ENCODE measurements around the gene CHD6.

CHD6 gene

DNA sequence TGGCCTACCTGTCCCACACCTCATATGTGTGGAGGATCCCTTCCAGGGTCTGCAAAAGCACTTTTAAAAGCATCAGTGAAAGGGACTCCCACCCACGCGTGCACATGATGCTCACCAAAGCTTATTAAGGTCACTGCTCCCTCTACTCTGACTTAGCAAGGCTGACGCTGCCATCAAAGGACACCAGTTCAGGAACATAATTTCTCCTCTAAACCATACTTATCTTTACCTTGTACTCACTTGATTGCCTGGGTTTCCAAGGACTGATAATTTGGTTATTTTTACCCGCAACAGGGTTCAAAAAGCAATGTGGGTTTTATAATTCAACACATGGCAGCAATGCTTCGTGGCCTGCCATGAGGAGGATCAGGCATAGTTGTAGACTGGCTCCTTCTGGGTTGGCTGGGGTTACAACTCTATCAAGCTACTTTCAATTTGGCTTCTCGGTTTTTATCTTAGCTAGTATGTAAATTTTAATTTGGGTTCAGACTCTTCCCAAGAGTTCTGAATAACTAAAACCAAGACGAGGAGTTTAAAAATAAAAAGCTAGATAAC, 199.4 kb downstream of the CHD6 start:
- Mint-ChIP-seq H3K27me3 (no peaks in the 10 kb centered on the region), H3K4me3 (no peak overlapping the region), H3K4me1 (ENCODE audit: low read depth) (no peaks in the 10 kb centered on the region), H3K36me3 (ENCODE audit: low read depth) (peaks cover 53% of the 10 kb centered on the region), H3K9me3 (no peaks in the 10 kb centered on the region), H3K27ac (no peak overlapping the region)

DNA sequence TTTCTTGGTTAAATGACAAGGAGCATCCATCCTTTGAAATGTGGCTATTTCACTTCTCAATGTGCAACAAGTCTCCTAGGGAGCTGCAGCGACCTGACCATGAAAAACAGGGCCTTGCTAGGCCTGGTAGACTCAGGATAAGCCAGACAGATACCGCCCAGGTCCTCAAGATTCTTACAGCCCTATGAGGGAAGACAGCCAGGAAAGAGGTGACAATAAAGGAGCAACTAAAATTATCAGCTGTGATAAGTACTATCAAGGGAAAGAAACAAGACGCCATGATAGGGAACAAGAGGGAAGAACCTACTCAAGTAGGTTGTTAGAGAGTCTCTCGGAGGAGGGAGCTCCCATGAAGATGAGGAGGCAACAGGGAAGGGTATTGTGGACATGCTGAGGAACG, 200.1 kb downstream of the CHD6 start:
- Mint-ChIP-seq H3K36me3 (ENCODE audit: low read depth) (peaks cover 53% of the 10 kb centered on the region), H3K27ac (no peak overlapping the region), H3K9me3 (no peaks in the 10 kb centered on the region), H3K27me3 (no peaks in the 10 kb centered on the region), H3K4me3 (no peak overlapping the region), H3K4me1 (ENCODE audit: low read depth) (no peaks in the 10 kb centered on the region)

DNA sequence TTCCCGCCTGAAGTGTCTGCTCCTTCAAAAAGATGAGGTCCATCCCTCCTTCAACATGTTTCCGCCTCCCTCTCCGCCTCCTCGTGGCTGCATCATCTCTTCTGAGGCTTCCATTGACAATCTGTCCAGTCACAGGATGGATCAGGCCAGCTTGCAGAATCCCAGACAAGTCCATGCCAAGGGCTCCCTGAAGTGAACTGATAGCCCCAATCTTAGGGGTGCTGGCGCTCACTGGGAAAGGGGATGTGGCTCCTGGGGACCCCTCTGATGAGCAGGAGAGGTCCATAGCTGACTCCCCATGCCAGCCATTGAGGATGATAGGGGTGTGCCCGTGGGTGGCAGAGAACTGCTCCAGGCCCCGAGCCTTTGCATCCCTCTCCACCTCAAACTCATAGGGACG, 203.0 kb downstream of the CHD6 start:
- Mint-ChIP-seq H3K27me3 (no peaks in the 10 kb centered on the region), H3K4me1 (ENCODE audit: low read depth) (no peaks in the 10 kb centered on the region), H3K4me3 (no peak overlapping the region), H3K9me3 (no peaks in the 10 kb centered on the region), H3K27ac (no peak overlapping the region), H3K36me3 (ENCODE audit: low read depth) (peaks cover 41% of the 10 kb centered on the region)

DNA sequence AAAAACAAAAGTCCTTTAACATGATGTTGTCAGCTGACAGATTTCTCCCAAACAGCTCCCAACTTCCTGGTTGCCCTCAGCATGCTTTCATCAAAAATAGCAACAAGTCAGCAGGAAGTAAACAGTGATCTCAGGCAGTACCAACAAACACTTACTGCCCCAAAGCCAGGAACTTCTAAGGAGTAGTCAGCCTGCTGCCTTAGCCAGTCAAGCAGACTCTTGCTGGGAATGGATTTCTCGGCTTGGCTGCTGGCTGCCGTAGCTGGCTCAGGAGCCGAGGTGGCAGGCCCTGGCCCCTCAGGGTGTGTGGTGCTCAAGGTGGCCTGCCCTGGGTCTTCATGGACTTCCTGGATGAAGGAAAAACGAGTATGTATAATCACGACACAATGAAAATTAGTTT, 205.0 kb downstream of the CHD6 start:
- Mint-ChIP-seq H3K27me3 (no peaks in the 10 kb centered on the region), H3K36me3 (ENCODE audit: low read depth) (peaks cover 43% of the 10 kb centered on the region), H3K4me3 (no peak overlapping the region), H3K4me1 (ENCODE audit: low read depth) (peaks cover 14% of the 10 kb centered on the region), H3K9me3 (no peaks in the 10 kb centered on the region), H3K27ac (no peak overlapping the region)

DNA sequence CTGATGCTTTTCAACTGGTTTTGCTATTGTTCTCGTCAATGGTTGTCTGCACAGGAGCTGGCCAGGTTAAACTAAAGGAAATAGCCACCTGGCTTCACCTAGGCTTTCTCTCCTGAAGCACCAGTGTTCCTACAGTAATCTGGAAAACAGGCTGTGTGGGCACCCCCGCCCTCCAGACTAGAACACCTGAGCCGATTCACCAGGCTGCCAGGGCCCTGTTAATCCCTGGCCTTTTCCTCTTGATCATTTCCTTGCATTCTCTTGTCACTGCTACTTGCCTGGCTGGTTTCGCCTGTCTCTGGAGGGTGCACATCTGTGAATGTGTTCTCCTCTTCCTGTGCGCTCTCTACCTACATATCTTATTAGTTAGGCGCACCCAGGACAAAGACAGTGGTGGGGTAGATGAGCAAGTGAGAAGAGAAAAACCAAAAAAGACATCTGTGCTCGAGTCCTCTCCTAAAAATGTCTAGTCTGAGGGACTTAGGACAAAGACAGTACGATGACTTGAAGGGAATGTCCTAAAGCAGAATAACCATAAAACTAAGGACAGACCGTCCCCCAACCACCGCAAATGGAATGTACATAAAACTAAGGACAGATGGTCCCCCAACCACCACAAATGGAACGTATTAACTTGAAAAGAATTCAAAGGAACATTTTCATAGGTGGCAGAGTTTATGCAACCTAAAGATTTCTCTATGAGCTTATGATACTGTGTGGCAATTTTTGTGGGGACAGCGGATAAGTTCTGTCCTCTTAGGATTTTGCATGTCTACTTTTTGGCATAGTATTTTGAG, 205.7 kb downstream of the CHD6 start:
- H3K27ac Mint-ChIP-seq, result no peak overlapping the region
- H3K36me3 Mint-ChIP-seq (ENCODE audit: low read depth), result peaks cover 41% of the 10 kb centered on the region
- H3K4me3 Mint-ChIP-seq, result no peak overlapping the region

DNA sequence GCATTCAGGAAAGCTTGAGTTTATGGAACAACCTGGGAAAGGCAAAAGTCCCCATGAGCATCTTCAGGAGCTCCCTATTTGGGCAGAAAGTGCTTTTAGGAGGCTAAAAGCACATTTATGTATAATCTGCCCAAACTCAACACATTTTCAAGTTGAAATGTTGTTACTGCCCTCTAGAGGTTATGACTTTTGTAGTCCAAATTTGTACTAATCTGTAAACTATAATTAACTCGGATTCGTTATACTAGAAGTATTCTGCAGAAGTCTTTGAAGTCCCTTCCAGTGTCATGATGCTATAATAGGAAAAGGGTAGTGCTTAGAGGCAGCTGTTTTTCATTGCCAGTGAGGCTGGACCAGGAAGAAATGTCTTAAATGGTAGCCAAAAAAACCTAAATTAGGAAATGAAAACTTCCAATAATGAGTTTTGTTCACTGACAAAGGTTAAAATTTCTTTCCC, 206.8 kb downstream of the CHD6 start:
- H3K4me3 Mint-ChIP-seq, result no peak overlapping the region
- no peak overlapping the region for H3K27ac Mint-ChIP-seq
- no peaks in the 10 kb centered on the region for H3K9me3 Mint-ChIP-seq
- H3K27me3 Mint-ChIP-seq, result no peaks in the 10 kb centered on the region
- peaks cover 15% of the 10 kb centered on the region for H3K4me1 Mint-ChIP-seq (ENCODE audit: low read depth)
- H3K36me3 Mint-ChIP-seq (ENCODE audit: low read depth), result peaks cover 47% of the 10 kb centered on the region

More for the DNA sequence above, 205.7 kb downstream of the CHD6 start:
- H3K4me1 Mint-ChIP-seq (ENCODE audit: low read depth), result peaks cover 15% of the 10 kb centered on the region
- H3K9me3 Mint-ChIP-seq, result no peaks in the 10 kb centered on the region
- no peaks in the 10 kb centered on the region for H3K27me3 Mint-ChIP-seq

DNA sequence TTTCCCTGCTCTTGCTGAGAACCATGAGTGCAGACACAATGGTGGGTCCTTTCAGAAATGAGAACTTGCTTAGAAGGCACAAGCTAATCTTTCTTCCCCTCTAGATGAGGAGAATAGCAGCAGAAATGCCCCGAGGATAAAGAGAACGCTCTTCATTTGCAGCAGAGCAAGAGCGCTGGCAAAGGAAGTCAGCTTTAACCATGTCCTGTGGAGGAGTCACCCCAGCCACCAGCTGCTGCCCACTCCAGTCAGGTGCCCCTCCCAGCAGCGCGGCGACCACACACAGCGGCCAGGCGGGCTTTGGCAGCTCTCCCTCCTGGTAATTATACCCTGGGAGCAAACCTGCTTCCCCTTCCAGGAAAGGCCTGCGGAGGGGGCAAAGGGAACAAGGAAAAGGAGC, 209.2 kb downstream of the CHD6 start:
- H3K27me3 Mint-ChIP-seq, result no peaks in the 10 kb centered on the region
- no peak overlapping the region for H3K27ac Mint-ChIP-seq
- H3K36me3 Mint-ChIP-seq (ENCODE audit: low read depth), result peaks cover 55% of the 10 kb centered on the region
- H3K4me1 Mint-ChIP-seq (ENCODE audit: low read depth), result peaks cover 15% of the 10 kb centered on the region
- no peaks in the 10 kb centered on the region for H3K9me3 Mint-ChIP-seq
- H3K4me3 Mint-ChIP-seq, result no peak overlapping the region

DNA sequence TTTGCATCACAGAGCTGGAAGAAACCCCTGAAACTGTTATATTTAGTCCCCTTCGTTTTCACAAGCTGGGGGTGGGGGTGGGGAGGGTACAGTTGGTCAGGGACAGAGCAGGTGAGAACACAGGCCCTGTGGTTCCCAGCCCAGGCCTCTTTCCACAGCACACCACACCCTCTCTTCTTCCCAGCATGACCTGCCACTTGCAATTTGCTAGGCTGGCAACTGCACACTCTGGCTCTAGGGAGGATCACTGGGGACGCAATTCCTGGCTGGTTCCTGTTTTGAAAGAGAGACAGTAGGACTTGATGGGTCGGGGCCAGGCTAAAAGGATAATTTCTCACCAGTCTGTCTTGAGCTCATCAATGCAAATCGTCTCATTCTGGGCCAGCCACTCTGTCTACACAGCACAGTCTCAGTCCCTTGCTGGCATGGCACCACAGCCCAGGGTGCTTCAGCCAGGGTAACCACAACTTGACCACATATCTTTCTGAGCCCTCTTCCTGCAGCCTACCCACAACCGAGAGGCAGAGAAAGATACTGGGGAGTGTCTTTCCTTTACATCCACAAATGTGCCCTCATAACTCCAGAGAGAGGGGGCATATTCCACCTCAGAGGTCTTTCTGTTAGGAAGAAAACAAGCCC, 209.9 kb downstream of the CHD6 start:
- no peaks in the 10 kb centered on the region for H3K27me3 Mint-ChIP-seq
- H3K9me3 Mint-ChIP-seq, result no peaks in the 10 kb centered on the region
- H3K4me3 Mint-ChIP-seq, result no peak overlapping the region
- H3K27ac Mint-ChIP-seq, result no peak overlapping the region
- H3K36me3 Mint-ChIP-seq (ENCODE audit: low read depth), result peaks cover 49% of the 10 kb centered on the region
- peaks cover 15% of the 10 kb centered on the region for H3K4me1 Mint-ChIP-seq (ENCODE audit: low read depth)

DNA sequence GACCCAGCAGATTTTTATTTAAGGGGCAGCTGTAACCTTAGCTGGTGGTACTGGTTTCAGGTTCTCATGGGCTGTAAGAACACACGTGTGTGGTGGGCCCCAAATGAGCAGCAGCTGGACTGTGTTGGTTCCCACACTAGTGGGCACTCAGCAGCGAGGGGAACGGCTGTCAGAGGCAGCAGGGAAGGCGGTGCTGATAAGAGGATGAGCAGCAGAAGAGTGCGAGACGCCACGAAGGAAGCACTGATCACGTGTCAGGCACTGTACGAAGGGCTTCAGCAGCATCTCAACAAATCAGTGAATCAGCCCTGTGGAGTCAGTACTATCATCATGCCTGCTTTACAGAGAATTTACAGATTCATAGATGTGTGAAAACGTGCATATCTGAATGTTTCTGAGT, 210.6 kb downstream of the CHD6 start:
- Mint-ChIP-seq H3K27me3 (no peaks in the 10 kb centered on the region), H3K27ac (no peak overlapping the region), H3K9me3 (no peaks in the 10 kb centered on the region), H3K4me3 (no peak overlapping the region), H3K4me1 (ENCODE audit: low read depth) (peaks cover 15% of the 10 kb centered on the region), H3K36me3 (ENCODE audit: low read depth) (peaks cover 42% of the 10 kb centered on the region)

DNA sequence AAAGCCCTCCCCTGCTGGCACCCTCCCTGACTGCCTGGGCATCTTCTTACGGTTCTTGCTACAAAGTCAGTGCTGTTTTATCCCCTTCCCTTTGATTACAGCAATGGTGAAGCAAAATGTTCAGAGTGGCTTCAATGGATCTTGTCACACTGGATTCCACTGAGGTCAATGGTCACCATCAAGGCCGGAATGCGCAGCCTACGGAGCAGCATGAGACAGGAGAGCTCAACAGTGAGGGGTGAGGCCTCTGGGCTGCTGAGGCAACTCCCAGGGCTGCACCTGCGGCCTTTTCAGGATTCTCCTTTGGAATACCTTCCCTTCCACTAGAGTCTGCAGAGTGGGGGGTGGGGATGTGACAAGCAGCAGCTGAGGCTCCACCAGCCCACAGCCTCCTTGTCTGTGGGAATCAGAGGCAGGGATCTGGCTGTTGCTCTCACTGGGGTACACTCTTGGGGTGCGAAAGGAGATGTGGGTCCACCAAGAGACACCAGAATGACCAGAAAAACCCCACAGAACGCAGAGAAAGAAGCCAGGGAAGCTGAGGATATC, 211.2 kb downstream of the CHD6 start:
- Mint-ChIP-seq H3K36me3 (ENCODE audit: low read depth) (peaks cover 39% of the 10 kb centered on the region), H3K4me3 (no peak overlapping the region), H3K27me3 (no peaks in the 10 kb centered on the region), H3K9me3 (no peaks in the 10 kb centered on the region), H3K4me1 (ENCODE audit: low read depth) (peaks cover 15% of the 10 kb centered on the region), H3K27ac (no peak overlapping the region)

DNA sequence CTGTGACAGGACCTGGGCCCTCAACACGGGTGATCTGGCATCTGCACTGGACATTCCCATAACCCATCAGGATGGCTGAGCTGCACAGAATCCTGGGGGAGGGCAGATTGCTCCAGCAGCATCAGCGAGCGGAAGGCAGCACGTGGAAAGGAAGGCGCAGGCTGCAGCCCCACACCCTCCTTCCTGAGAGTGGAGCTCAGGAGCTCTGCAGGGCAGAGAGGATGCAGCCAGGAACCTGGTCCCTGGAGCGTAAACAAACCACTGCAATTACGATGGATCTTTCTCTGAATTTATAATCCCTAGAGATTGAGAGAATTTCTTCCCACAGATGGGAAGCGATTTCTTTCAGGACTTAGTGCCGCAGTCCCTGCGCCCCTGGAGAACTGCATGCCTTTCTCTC, 211.8 kb downstream of the CHD6 start:
- Mint-ChIP-seq H3K36me3 (ENCODE audit: low read depth) (peaks cover 39% of the 10 kb centered on the region), H3K27ac (no peak overlapping the region), H3K9me3 (no peaks in the 10 kb centered on the region), H3K4me3 (no peak overlapping the region), H3K27me3 (no peaks in the 10 kb centered on the region), H3K4me1 (ENCODE audit: low read depth) (peaks cover 15% of the 10 kb centered on the region)

DNA sequence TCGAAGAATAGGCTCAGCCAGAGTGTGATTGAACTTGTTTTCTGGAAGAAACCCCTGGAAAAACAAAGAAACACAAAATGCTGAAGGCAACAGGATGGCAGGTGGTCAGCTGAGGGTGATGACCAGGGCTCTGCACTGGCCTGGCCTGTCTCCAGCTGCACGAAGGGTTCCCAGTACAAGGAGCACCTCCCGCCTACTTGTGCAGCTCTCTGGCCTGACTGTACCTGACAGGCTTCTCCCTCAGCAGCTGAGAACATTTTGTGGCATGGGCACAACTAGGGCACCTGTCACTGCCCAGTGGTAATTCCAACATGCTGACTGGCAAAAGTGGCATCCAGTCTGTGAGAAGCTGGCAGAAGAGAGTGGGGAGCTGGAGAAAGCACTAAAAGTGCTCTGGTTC, 212.7 kb downstream of the CHD6 start:
- H3K4me1 Mint-ChIP-seq (ENCODE audit: low read depth), result peaks cover 15% of the 10 kb centered on the region
- H3K36me3 Mint-ChIP-seq (ENCODE audit: low read depth), result peaks cover 34% of the 10 kb centered on the region
- H3K9me3 Mint-ChIP-seq, result no peaks in the 10 kb centered on the region
- H3K27ac Mint-ChIP-seq, result no peak overlapping the region
- H3K4me3 Mint-ChIP-seq, result no peak overlapping the region
- H3K27me3 Mint-ChIP-seq, result no peaks in the 10 kb centered on the region

DNA sequence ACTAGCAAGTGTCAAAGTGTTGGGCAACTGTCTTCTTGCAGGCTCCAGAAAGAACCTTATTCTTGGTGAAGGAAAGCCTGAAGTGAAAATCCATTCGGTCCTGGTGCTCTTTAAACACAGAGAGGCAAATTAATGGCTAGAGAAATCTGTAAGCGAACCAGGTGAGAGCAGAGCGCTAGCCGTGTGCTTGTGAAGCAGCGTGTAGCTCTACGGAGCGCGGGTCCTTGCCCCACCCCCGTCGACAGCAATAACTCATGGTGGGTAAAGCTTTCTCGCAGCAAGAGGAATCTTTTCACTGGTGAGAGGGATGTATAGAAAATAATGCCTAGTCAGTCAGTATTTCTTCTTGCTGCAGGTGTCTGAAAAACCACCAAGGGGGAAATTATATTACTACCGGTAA, 214.6 kb downstream of the CHD6 start:
- peaks cover 5% of the 10 kb centered on the region for H3K4me1 Mint-ChIP-seq (ENCODE audit: low read depth)
- H3K9me3 Mint-ChIP-seq, result no peaks in the 10 kb centered on the region
- H3K27ac Mint-ChIP-seq, result no peak overlapping the region
- H3K36me3 Mint-ChIP-seq (ENCODE audit: low read depth), result peaks cover 27% of the 10 kb centered on the region
- H3K27me3 Mint-ChIP-seq, result no peaks in the 10 kb centered on the region
- no peak overlapping the region for H3K4me3 Mint-ChIP-seq

DNA sequence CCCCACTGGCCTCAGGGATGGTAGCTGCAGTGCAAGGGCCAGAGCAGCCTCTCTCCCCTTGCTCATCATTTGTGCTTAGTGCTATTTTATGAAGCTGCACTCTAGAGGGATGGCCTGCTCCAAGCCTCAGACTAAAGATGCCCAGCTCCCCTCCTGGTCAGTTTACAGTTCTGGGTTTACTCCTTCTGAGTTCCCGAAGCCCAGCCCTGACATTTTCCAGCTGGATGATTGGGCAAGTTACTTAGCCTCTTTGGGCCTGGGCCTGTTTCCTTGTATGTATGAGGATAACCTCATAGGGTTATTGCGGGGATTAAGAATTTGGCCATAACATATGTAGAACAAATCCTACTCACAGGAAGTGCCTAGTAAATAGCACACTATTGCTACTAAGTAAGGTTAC, 219.8 kb downstream of the CHD6 start:
- no peaks in the 10 kb centered on the region for H3K27me3 Mint-ChIP-seq
- no peaks in the 10 kb centered on the region for H3K36me3 Mint-ChIP-seq (ENCODE audit: low read depth)
- no peaks in the 10 kb centered on the region for H3K9me3 Mint-ChIP-seq
- H3K4me3 Mint-ChIP-seq, result no peak overlapping the region
- no peaks in the 10 kb centered on the region for H3K4me1 Mint-ChIP-seq (ENCODE audit: low read depth)
- H3K27ac Mint-ChIP-seq, result no peak overlapping the region

Measured in stimulated activated naive CD8-positive, alpha-beta T cell treated with anti-CD3 and anti-CD28 coated beads, Interleukin-15, Interleukin-2, amounts not matched to agents 100 ng/mL and 50 ng/mL, for 24 hours (primary cell).